Osteoblast (primary cell): ENCODE data around the gene GTSE1. TPM values are rescaled to one million over a fixed set of nuclear protein-coding genes. Genes with fewer than 3 reads are reported as not detected.

Source experiments
- DNase-seq: peaks from one replicate; pipeline ENCODE4 v3.0.0; 2011; ENCODE audit warnings: low spot score, mixed read lengths; ENCODE audit not compliant: insufficient read length; ENCODE audit errors: missing footprints
- H2AFZ ChIP-seq: 2 replicates; pipeline ENCODE4 v1.6.0; 2011; ENCODE audit warnings: mild to moderate bottlenecking, low read length
- H3K27ac ChIP-seq: 2 replicates; pipeline ENCODE4 v1.5.1; 2011; ENCODE audit warnings: mild to moderate bottlenecking, low read depth, low read length, moderate library complexity
- H3K27me3 ChIP-seq: 2 replicates; pipeline ENCODE4 v1.6.0; 2012; ENCODE audit warnings: mild to moderate bottlenecking, control low read depth, inconsistent platforms, low read length, moderate library complexity; ENCODE audit not compliant: insufficient read depth
- H3K36me3 ChIP-seq: 2 replicates; pipeline ENCODE4 v1.5.1; 2011; ENCODE audit warnings: mild to moderate bottlenecking, low read length, control low read depth, moderate library complexity; ENCODE audit not compliant: insufficient read depth
- H3K4me1 ChIP-seq: 2 replicates; pipeline ENCODE4 v1.5.1; 2011; ENCODE audit warnings: mild to moderate bottlenecking, low read length, control low read depth, moderate library complexity; ENCODE audit not compliant: insufficient read depth
- H3K4me2 ChIP-seq: 2 replicates; pipeline ENCODE4 v1.6.0; 2011; ENCODE audit warnings: mild to moderate bottlenecking, low read length; ENCODE audit not compliant: insufficient read depth
- H3K4me3 ChIP-seq: fragments of 200-600 bp; sonication (generic); 3 replicates; pipeline ENCODE4 v1.5.1; 2012; ENCODE audit warnings: mild to moderate bottlenecking, low read length, inconsistent platforms; ENCODE audit not compliant: insufficient read depth
- H3K79me2 ChIP-seq: 2 replicates; pipeline ENCODE4 v1.6.0; 2012; ENCODE audit warnings: mild to moderate bottlenecking, low read length, control low read depth, inconsistent platforms; ENCODE audit not compliant: insufficient read depth
- H3K9me3 ChIP-seq: 2 replicates; pipeline ENCODE4 v1.5.1; 2011; ENCODE audit warnings: low read depth, low read length, control low read depth
- H4K20me1 ChIP-seq: 2 replicates; pipeline ENCODE4 v1.6.0; 2012; ENCODE audit warnings: mild to moderate bottlenecking, low read length, control low read depth; ENCODE audit not compliant: insufficient read depth
- CTCF ChIP-seq: IDR thresholded peaks from 2 replicates; pipeline ENCODE4 v1.5.1; 2011; ENCODE audit warnings: mild to moderate bottlenecking, low read depth, low read length, moderate library complexity; ENCODE audit errors: extremely low read depth
- total RNA-seq: library from RNA; depleted of rRNA; stranded (reverse); fragments of >200 nt; gene quantifications from 2 replicates; pipeline ENCODE4 v1.2.3, GENCODE V29; 2012

The GTSE1 gene
- total RNA-seq, 1 donor, result 1.8 TPM

DNA sequence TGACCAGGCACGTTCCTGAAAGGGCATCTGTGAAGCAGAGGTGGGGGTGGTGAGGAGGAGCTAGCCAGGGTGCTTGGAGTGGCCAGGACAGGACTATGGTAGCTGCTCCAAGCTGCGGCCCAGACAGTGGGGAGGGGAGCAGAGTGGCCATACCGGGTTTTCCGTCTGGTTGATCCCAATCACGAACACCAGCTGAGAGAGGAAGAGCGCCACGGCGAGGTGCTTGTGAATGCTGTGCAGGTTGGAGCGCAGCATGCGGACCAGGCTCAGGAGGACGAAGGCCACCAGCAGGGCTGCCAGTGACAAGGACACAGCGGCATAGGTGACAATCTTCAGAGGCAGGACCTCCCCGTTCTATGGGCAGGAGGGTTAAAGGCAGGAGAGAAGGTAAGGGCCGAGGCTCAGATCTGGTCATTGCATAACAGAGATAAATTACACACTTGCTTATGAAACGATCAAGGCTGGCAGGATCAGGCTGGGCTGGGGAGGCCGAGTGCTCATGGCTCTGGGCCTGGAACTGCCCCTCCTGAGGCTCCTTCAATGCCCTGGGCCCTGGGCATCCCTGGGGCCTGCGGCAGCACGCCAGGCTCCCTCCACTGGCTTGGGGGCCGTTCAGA is 80.3 kb downstream of the GTSE1 start:
- no peak overlapping the region for H2AFZ ChIP-seq
- H3K4me1 ChIP-seq, result no peaks in the 10 kb centered on the region
- TF ChIP-seq CTCF, result no peak
- no peak overlapping the region for H3K27ac ChIP-seq
- no peak for DNase-seq
- no peak overlapping the region for H3K4me2 ChIP-seq
- no peaks in the 10 kb centered on the region for H4K20me1 ChIP-seq
- H3K9me3 ChIP-seq, result no peaks in the 10 kb centered on the region
- H3K4me3 ChIP-seq, result no peak overlapping the region
- H3K36me3 ChIP-seq, result no peaks in the 10 kb centered on the region
- H3K27me3 ChIP-seq, result peaks cover 10% of the 10 kb centered on the region
- H3K79me2 ChIP-seq, result no peaks in the 10 kb centered on the region

GRCh38 chr22:46377525-46378425 is 81.1 kb downstream of the GTSE1 start:
- Histone ChIP-seq H3K79me2 (no peaks in the 10 kb centered on the region), H3K4me2 (no peak overlapping the region), H4K20me1 (no peaks in the 10 kb centered on the region), H3K27ac (no peak overlapping the region), H3K9me3 (no peaks in the 10 kb centered on the region), H3K27me3 (peaks cover 10% of the 10 kb centered on the region), H3K4me1 (no peaks in the 10 kb centered on the region), H3K36me3 (no peaks in the 10 kb centered on the region), H2AFZ (no peak overlapping the region), H3K4me3 (no peak overlapping the region)
- no peak for TF ChIP-seq CTCF
- no peak for DNase-seq

GRCh38 chr22:46378426-46379065 is 81.9 kb downstream of the GTSE1 start:
- TF ChIP-seq CTCF, result no peak
- no peak overlapping the region for H2AFZ ChIP-seq
- H4K20me1 ChIP-seq, result no peaks in the 10 kb centered on the region

More at GRCh38 chr22:46378426-46379065, 81.9 kb downstream of the GTSE1 start:
- Histone ChIP-seq H3K4me2 (no peak overlapping the region), H3K36me3 (no peaks in the 10 kb centered on the region), H3K4me3 (no peak overlapping the region), H3K4me1 (no peaks in the 10 kb centered on the region), H3K27ac (no peak overlapping the region), H3K9me3 (no peaks in the 10 kb centered on the region), H3K79me2 (no peaks in the 10 kb centered on the region), H3K27me3 (peaks cover 10% of the 10 kb centered on the region)
- no peak for DNase-seq
